Progenitor cell of endocrine pancreas (in vitro differentiated cells): Measurements from ENCODE around the gene TMEM250. TPM values are rescaled to one million over a fixed set of nuclear protein-coding genes. Genes with fewer than 3 reads are reported as not detected.

ENCODE experiments used
- DNase-seq: peaks from one replicate; pipeline ENCODE4 v3.0.0; 2021; ENCODE audit warnings: low spot score; ENCODE audit not compliant: unreplicated experiment
- H3K27ac Mint-ChIP-seq: 2 replicates; pipeline ENCODE4 v1.8.0; 2021; ENCODE audit warnings: mild to moderate bottlenecking, moderate library complexity, mixed read lengths
- H3K27me3 Mint-ChIP-seq: 2 replicates; pipeline ENCODE4 v1.8.0; 2021; ENCODE audit warnings: mixed read lengths
- H3K36me3 Mint-ChIP-seq: 2 replicates; pipeline ENCODE4 v1.8.0; 2022; ENCODE audit warnings: mixed read lengths; ENCODE audit not compliant: insufficient read depth
- H3K4me1 Mint-ChIP-seq: 2 replicates; pipeline ENCODE4 v1.8.0; 2021; ENCODE audit warnings: low read depth, mixed read lengths
- H3K4me3 Mint-ChIP-seq: 2 replicates; pipeline ENCODE4 v1.8.0; 2021; ENCODE audit warnings: low read depth, mild to moderate bottlenecking, moderate library complexity, mixed read lengths
- H3K9me3 Mint-ChIP-seq: 2 replicates; pipeline ENCODE4 v1.8.0; 2021; ENCODE audit warnings: low read depth, mixed read lengths
- CTCF ChIP-seq: fragments of 200-600 bp; sonication (generic); IDR thresholded peaks from one replicate; pipeline ENCODE4 v1.5.0; 2021; ENCODE audit warnings: antibody characterized with exemption, mild to moderate bottlenecking; ENCODE audit not compliant: unreplicated experiment
- total RNA-seq: library from RNA; stranded (reverse); gene quantifications from 2 replicates; pipeline ENCODE4 v1.2.1, GENCODE V29; 2021

The TMEM250 gene
- total RNA-seq, 1 donor from 2014 or later: 39.5 TPM

DNA sequence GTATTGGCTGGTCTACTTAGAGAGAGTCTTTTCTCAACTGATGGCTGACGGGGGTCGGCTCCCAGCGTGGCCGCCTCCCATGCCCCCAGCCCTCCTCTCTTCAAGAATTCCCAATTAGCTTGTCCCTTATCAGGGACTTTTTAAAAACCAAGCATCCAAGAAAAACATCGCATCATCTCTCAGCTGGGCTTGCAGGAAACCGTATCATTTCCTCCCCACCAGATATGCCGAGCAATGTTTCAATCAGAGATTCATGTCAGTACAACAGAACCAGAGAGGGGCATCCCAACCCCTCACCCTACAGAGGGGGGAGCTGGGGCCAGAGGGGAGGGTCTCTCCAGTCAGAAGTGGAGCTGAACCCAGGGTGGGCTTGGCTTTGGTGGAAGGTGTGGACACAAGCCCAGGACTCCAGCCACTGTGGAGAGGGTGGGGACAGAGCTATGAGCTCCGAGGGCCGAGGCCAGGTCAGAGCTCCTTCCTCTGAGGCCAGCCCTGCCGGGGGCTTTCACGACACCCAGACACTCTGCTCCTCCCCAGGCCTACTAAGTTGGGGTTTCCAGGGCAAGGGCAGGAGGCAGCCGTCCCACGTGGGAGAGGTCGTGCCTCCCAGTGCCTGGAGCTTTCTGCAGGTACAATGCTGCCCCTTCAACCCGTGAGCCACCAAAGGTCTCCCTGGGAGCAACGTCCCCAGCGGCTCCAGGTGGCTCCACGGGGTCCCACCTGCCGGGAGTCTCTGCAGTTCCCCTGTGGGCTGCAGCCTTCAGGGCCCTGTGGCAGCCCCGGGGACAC, 39.0 kb upstream of the TMEM250 start:
- H3K27me3 Mint-ChIP-seq: peaks cover 1% of the 10 kb centered on the region
- TF ChIP-seq CTCF: no peak
- H3K4me3 Mint-ChIP-seq: no peak overlapping the region
- no peaks in the 10 kb centered on the region for H3K9me3 Mint-ChIP-seq
- H3K4me1 Mint-ChIP-seq: peaks cover 34% of the 10 kb centered on the region
- H3K36me3 Mint-ChIP-seq: no peaks in the 10 kb centered on the region
- DNase-seq: no peak
- H3K27ac Mint-ChIP-seq: no peak overlapping the region

DNA sequence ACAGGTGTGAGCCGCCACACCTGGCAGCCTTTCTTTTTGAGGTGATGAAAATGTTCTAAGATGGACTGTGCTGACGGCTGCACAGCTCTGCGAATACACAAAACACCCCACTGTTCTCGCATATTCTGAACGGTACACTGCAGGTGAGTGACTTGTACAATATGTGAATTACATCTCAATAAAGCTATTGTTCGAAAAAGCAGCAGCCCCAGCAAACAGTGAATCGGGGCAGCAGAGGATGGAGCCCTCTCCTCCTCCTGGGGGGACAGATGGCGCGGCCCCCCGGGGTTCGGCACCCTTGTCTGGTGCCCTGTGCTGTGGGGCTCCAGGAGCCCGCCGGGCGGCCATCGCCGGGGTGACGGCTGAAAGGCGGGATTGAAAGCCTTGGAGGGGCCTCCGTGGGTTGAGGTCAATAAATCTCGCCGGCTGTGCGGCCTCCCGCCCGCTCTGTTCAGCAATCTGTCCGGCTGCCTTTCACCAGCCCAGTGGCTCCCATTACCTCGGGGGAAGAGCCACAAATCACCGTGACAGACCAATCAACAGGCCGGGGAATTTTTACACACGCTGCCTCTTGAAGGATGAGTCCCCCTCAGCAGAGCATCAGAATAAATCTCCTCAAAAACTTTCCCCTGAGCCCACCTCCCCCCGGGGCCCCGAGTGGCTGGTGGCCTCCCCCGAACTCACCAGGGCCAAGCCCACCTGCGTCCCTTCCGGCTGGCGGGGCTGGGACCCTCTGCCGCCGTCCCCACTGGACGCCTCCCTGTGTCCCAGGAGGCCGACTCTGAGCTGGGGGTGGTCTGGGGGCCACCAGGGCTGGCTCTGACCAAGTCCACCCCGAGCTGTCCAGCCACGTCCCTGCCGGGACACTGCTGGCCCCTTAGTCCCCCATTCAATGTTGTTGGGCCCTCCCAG, 37.8 kb upstream of the TMEM250 start:
- Mint-ChIP-seq H3K36me3 (no peaks in the 10 kb centered on the region), H3K27ac (no peak overlapping the region), H3K27me3 (peaks cover 6% of the 10 kb centered on the region), H3K4me3 (no peak overlapping the region), H3K4me1 (peaks cover 33% of the 10 kb centered on the region), H3K9me3 (no peaks in the 10 kb centered on the region)
- no peak for DNase-seq
- TF ChIP-seq CTCF: no peak

DNA sequence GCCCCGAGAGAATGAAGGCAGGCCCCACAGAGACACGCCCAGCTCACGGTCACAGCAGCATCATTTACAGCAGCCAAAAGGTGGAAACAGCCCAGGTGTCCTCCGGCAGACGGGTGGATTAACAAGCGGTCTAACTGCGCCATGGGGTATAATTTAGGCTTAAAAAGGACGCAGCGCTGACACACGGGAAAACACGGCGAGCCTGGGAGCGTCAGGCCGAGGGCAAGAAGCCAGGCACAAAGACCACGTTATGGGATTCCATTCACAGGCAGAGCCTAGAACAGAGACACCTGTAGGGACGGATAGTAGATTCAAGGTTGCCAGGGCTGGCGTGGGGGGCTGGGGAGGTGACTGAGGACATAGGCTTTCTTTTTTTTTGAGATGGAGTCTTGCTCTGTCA, 36.9 kb upstream of the TMEM250 start:
- no peaks in the 10 kb centered on the region for H3K36me3 Mint-ChIP-seq
- peaks cover 6% of the 10 kb centered on the region for H3K27me3 Mint-ChIP-seq
- no peak overlapping the region for H3K27ac Mint-ChIP-seq
- no peaks in the 10 kb centered on the region for H3K9me3 Mint-ChIP-seq
- DNase-seq: no peak
- TF ChIP-seq CTCF: no peak
- no peak overlapping the region for H3K4me3 Mint-ChIP-seq
- H3K4me1 Mint-ChIP-seq: peaks cover 25% of the 10 kb centered on the region

- TF ChIP-seq CTCF: no peak
- H3K9me3 Mint-ChIP-seq: no peaks in the 10 kb centered on the region
- H3K4me1 Mint-ChIP-seq: peaks cover 19% of the 10 kb centered on the region
- H3K27me3 Mint-ChIP-seq: peaks cover 6% of the 10 kb centered on the region
- H3K27ac Mint-ChIP-seq: no peak overlapping the region
- H3K36me3 Mint-ChIP-seq: no peaks in the 10 kb centered on the region
- DNase-seq: no peak
- H3K4me3 Mint-ChIP-seq: no peak overlapping the region
Observed at GRCh38 chr9:136154943-136155342, 36.3 kb upstream of the TMEM250 start.

GRCh38 chr9:136153381-136154065, 34.8 kb upstream of the TMEM250 start:
- Mint-ChIP-seq H3K9me3 (no peaks in the 10 kb centered on the region), H3K4me3 (no peak overlapping the region), H3K27ac (no peak overlapping the region), H3K36me3 (no peaks in the 10 kb centered on the region), H3K27me3 (peaks cover 6% of the 10 kb centered on the region), H3K4me1 (peaks cover 9% of the 10 kb centered on the region)
- TF ChIP-seq CTCF: no peak
- DNase-seq: no peak
